Ishikawa (cell line): ENCODE measurements around the gene AKAP9.

Source experiments
- CEBPB ChIP-seq: IDR thresholded peaks from 2 replicates; pipeline ENCODE4 v1.6.1; 2012
- CREB1 ChIP-seq: IDR thresholded peaks from 2 replicates; pipeline ENCODE4 v1.6.1; 2012; ENCODE audit warnings: low read depth
- EGR1 ChIP-seq: IDR thresholded peaks from 2 replicates; pipeline ENCODE4 v1.6.1; 2012
- EP300 ChIP-seq: IDR thresholded peaks from 2 replicates; pipeline ENCODE4 v1.6.1; 2012; ENCODE audit warnings: borderline replicate concordance
- FOXM1 ChIP-seq: IDR thresholded peaks from 2 replicates; pipeline ENCODE4 v1.6.1; 2012; ENCODE audit warnings: low read depth, borderline replicate concordance
- MAX ChIP-seq: IDR thresholded peaks from 2 replicates; pipeline ENCODE4 v1.6.1; 2012
- NFIC ChIP-seq: IDR thresholded peaks from 2 replicates; pipeline ENCODE4 v1.6.1; 2012
- RAD21 ChIP-seq: IDR thresholded peaks from 2 replicates; pipeline ENCODE4 v1.6.1; 2012; ENCODE audit warnings: low read depth
- REST ChIP-seq: IDR thresholded peaks from 2 replicates; pipeline ENCODE4 v1.6.1; 2012; ENCODE audit warnings: low read depth, mild to moderate bottlenecking
- TAF1 ChIP-seq: IDR thresholded peaks from 2 replicates; pipeline ENCODE4 v1.6.1; 2012; ENCODE audit warnings: low read depth, mild to moderate bottlenecking
- TCF12 ChIP-seq: IDR thresholded peaks from 2 replicates; pipeline ENCODE4 v1.6.1; 2012; ENCODE audit warnings: low read depth
- TEAD4 ChIP-seq: IDR thresholded peaks from 2 replicates; pipeline ENCODE4 v1.6.1; 2012
- USF1 ChIP-seq: IDR thresholded peaks from 2 replicates; pipeline ENCODE4 v1.6.1; 2012
- YY1 ChIP-seq: IDR thresholded peaks from 2 replicates; pipeline ENCODE4 v1.6.1; 2012; ENCODE audit warnings: low read depth
- ZBTB7A ChIP-seq: IDR thresholded peaks from 2 replicates; pipeline ENCODE4 v1.6.1; 2012; ENCODE audit warnings: low read depth

AKAP9 gene

GRCh38 chr7:91995391-91996105 is 54.9 kb downstream of the AKAP9 start:
- TF ChIP-seq TCF12 (no peak), ZBTB7A (no peak), TAF1 (no peak), FOXM1 (no peak), TEAD4 (no peak), NFIC (no peak), MAX (no peak), RAD21 (no peak), REST (no peak), CREB1 (no peak), EGR1 (no peak), USF1 (no peak), EP300 (no peak), CEBPB (no peak), YY1 (no peak)

- TF ChIP-seq MAX: no peak
- no peak for TF ChIP-seq EGR1
- no peak for TF ChIP-seq TCF12
- no peak for TF ChIP-seq USF1
- TF ChIP-seq ZBTB7A: no peak
- no peak for TF ChIP-seq REST
- no peak for TF ChIP-seq CREB1
- TF ChIP-seq NFIC: no peak
- no peak for TF ChIP-seq FOXM1
- no peak for TF ChIP-seq TEAD4
- TF ChIP-seq CEBPB: no peak
- no peak for TF ChIP-seq YY1
- no peak for TF ChIP-seq TAF1
- TF ChIP-seq EP300: no peak
Measured at GRCh38 chr7:91999631-92000565, 59.2 kb downstream of the AKAP9 start.

GRCh38 chr7:92002720-92003119 is 62.1 kb downstream of the AKAP9 start:
- no peak for TF ChIP-seq CREB1
- TF ChIP-seq MAX: no peak
- TF ChIP-seq CEBPB: no peak
- TF ChIP-seq EGR1: no peak
- no peak for TF ChIP-seq ZBTB7A
- TF ChIP-seq TAF1: no peak
- no peak for TF ChIP-seq TEAD4
- TF ChIP-seq NFIC: no peak
- TF ChIP-seq EP300: no peak
- TF ChIP-seq YY1: no peak

GRCh38 chr7:92006046-92006445 is 65.4 kb downstream of the AKAP9 start:
- no peak for TF ChIP-seq RAD21
- no peak for TF ChIP-seq TAF1
- TF ChIP-seq CREB1: no peak
- no peak for TF ChIP-seq FOXM1
- TF ChIP-seq MAX: no peak
- TF ChIP-seq EP300: no peak
- TF ChIP-seq NFIC: no peak
- no peak for TF ChIP-seq USF1
- TF ChIP-seq REST: no peak
- no peak for TF ChIP-seq ZBTB7A
- no peak for TF ChIP-seq EGR1
- no peak for TF ChIP-seq TCF12
